Uterus (tissue), 4 donors: Measurements from ENCODE around the gene RNF141. TPM values are rescaled to one million over a fixed set of nuclear protein-coding genes. Genes with fewer than 3 reads are reported as not detected.

ENCODE experiments used
- DNase-seq, 2 donors: peaks; one replicate each; pipeline ENCODE4 v3.0.0-alpha.2; 2019 to 2020
- H3K27ac ChIP-seq, 2 donors: fragments of 200-600 bp; sonication (generic); 1 replicate in 1 of 2; 2 replicates in 1 of 2; pipeline ENCODE4 v1.5.1; 2016 to 2018
- H3K27me3 ChIP-seq, 2 donors: fragments of 200-600 bp; sonication (generic); one replicate each; pipeline ENCODE4 v1.5.1; 2018 to 2019; ENCODE audit warnings: control low read depth in 1 of 2
- H3K36me3 ChIP-seq, 2 donors: fragments of 200-600 bp; sonication (generic); one replicate each; pipeline ENCODE4 v1.5.1; 2019; ENCODE audit warnings: control low read depth in 1 of 2
- H3K4me1 ChIP-seq, 2 donors: fragments of 200-600 bp; sonication (generic); one replicate each; pipeline ENCODE4 v1.5.1; 2018 to 2019; ENCODE audit warnings: control low read depth in 1 of 2
- H3K4me3 ChIP-seq, 2 donors: fragments of 200-600 bp; sonication (generic); 1 replicate in 1 of 2; 2 replicates in 1 of 2; pipeline ENCODE4 v1.5.1; 2018 to 2019; ENCODE audit warnings: mild to moderate bottlenecking in 1 of 2
- H3K9me3 ChIP-seq, 2 donors: fragments of 200-600 bp; sonication (generic); one replicate each; pipeline ENCODE4 v1.5.1; 2019; ENCODE audit warnings: control low read depth in 1 of 2
- POLR2A ChIP-seq, 2 donors: fragments of 450-650 bp; IDR thresholded peaks; one replicate each; pipeline ENCODE4 v1.6.1; 2016; ENCODE audit warnings: antibody characterized with exemption in 2 of 2, mild to moderate bottlenecking in 1 of 2, moderate library complexity in 1 of 2
- intact Hi-C: fragments of 100-400 bp; cut with DNase I; formaldehyde crosslinking; loops from one replicate; pipeline ENCODE4 v1.15.1; 2023; ENCODE audit warnings: low total_unique reads
- total RNA-seq, 4 donors: library from RNA; depleted of rRNA in 3 of 4; stranded (reverse); fragments of >200 nt in 3 of 4; gene quantifications; one replicate each; pipeline versions ENCODE4 v1.1.0 to v1.2.4, GENCODE V29; 2014 to 2023
- TF ChIP-seq, protein P1 (sequence below), 4 experiments: fragments of 200-600 bp in 2 of 4; fragments of 450-650 bp in 2 of 4; sonication (generic) in 2 of 4; IDR thresholded peaks; one replicate each; pipeline ENCODE4 v1.5.1; 2016 to 2019; ENCODE audit warnings: antibody characterized with exemption in 4 of 4, mild to moderate bottlenecking in 2 of 4, moderate library complexity in 1 of 4
- donor health status: DM: yes; HTN: yes; CAD: no.

Gene RNF141
- total RNA-seq, 4 donors from 2014 or later = 19.7 to 49.7 (median 25.2) TPM

GRCh38 chr11:10551290-10551592 lies 10.3 kb upstream of the RNF141 start:
- no peak overlapping the region for H3K27ac ChIP-seq
- intact Hi-C loops = no loop called here

DNA sequence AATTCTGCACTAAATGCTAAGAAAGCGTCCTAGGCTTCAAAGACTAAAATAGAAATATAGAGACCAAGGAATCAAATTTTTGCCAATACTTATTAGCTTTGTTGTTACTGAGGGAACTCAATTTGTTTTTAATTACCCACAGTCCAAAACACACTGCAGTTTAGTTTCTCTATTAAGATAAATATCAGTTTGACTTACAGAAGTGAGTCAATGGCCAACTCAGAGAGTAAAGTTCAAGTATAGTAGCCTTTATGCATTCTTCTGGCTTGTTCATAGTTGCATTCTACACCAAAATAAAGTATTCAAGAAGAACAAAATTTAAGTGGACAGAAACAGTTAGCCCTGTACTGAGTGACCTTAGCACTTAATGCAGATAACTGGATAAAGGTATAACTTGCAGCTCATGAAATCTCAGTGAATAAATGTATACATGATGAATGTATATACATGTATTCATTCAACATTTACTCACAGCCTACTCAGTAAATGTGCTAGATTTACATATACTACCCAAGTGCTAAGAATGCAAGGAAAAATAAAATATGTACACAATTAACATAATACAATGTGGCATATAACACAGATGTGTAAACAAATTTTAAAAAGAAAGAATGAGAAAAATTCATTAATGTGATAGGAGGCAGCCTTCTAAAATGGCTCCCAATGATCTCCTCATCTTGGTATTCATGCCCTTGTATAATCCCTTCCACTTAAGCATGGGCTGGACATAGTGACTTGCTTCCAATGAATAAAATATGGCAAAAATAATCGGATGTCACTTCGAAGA lies 9.7 kb upstream of the RNF141 start:
- Histone ChIP-seq H3K27me3 (no peaks in the 10 kb centered on the region), H3K9me3 (no peaks in the 10 kb centered on the region), H3K36me3 (no peaks in the 10 kb centered on the region), H3K4me1 (no peaks in the 10 kb centered on the region), H3K4me3 (no peak overlapping the region), H3K27ac (no peak overlapping the region)
- intact Hi-C loops = no loop called here
- DNase-seq = no peak
- no peak for TF ChIP-seq POLR2A (IDR thresholded peaks at IDR 0.05)
- TF ChIP-seq, protein P1, sequence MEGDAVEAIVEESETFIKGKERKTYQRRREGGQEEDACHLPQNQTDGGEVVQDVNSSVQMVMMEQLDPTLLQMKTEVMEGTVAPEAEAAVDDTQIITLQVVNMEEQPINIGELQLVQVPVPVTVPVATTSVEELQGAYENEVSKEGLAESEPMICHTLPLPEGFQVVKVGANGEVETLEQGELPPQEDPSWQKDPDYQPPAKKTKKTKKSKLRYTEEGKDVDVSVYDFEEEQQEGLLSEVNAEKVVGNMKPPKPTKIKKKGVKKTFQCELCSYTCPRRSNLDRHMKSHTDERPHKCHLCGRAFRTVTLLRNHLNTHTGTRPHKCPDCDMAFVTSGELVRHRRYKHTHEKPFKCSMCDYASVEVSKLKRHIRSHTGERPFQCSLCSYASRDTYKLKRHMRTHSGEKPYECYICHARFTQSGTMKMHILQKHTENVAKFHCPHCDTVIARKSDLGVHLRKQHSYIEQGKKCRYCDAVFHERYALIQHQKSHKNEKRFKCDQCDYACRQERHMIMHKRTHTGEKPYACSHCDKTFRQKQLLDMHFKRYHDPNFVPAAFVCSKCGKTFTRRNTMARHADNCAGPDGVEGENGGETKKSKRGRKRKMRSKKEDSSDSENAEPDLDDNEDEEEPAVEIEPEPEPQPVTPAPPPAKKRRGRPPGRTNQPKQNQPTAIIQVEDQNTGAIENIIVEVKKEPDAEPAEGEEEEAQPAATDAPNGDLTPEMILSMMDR (IDR thresholded peaks at IDR 0.05) = no peak

More at GRCh38 chr11:10551290-10551592, 10.3 kb upstream of the RNF141 start:
- no peaks in the 10 kb centered on the region for H3K9me3 ChIP-seq
- H3K36me3 ChIP-seq = no peaks in the 10 kb centered on the region
- no peak for TF ChIP-seq POLR2A (IDR thresholded peaks at IDR 0.05)
- TF ChIP-seq, protein P1 (IDR thresholded peaks at IDR 0.05) = no peak
- no peak for DNase-seq
- H3K27me3 ChIP-seq = no peaks in the 10 kb centered on the region
- H3K4me1 ChIP-seq = no peaks in the 10 kb centered on the region
- no peak overlapping the region for H3K4me3 ChIP-seq

DNA sequence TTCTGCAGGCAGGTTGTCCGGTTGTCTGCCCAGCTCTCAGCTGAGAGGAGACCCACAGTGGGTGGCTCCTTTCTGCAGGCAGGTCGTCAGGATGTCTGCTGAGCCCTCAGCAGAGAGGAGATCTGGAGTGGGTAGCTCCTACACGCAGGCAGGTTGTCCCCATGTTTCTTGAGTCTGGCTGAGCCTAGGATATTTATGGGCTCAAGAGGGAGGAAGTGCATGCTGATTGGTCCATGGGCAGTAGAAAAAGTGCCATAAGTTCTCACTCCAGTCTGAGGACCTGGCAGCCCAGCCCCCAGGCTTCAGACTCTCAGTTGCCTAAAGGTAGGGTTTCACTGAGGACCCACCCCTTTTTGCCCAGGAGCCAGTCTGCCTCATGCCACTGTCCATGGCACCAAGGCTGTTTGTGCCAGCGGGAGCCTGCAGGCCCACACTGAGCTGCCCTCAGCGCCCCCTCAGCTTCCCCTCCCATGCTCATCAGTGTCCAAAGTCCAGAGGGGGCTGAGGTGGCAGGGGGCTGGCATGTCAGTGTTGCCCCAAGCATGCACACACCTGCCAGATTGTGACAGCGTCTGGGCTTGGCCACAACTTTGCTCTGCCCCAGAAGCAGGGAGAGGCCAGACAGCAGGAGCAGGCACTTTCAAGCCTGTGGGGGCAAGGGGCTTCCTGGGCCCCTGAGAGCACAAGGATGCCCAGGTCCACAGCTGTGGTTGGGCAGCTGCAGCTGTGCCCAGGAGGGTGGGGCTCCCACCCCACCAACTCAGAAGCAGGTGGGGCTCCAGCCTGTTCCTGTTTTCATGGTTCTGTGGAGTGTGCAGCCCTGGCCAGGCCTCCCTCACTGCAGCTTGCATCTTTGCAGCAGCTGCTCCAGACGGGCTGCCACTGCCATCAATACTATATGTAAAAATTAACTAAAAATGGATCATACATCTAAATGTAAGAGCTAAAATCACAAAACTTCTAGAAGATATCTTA lies 3.8 kb upstream of the RNF141 start:
- Histone ChIP-seq H3K36me3 (no peaks in the 10 kb centered on the region), H3K27me3 (no peaks in the 10 kb centered on the region), H3K9me3 (no peaks in the 10 kb centered on the region), H3K4me3 (no peak overlapping the region), H3K4me1 (no peaks in the 10 kb centered on the region), H3K27ac (no peak overlapping the region)
- DNase-seq = no peak
- intact Hi-C loops = no loop called here
- TF ChIP-seq POLR2A (IDR thresholded peaks at IDR 0.05) = no peak
- TF ChIP-seq, protein P1 (IDR thresholded peaks at IDR 0.05) = no peak

DNA sequence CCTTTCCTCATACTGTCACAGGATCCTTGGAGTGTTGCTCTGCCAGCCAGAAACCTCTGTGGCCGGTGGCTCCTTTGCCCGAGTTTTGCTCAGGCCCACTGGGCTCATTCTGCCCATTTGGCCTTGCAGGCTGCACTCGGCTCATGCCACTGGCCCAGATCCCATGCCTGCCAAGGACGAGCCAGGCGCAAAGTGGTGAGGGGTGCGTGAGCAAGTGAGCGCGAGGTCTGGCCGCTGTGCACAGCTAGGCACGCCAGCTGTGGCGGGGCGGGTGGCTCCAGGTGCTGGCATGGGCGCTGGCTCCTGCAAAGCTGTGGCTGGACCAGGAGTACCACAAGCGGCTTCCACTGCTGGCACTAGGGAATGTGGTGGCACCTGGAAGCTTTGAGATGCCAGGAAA lies 2.8 kb upstream of the RNF141 start:
- Histone ChIP-seq H3K4me1 (no peaks in the 10 kb centered on the region), H3K27me3 (no peaks in the 10 kb centered on the region), H3K36me3 (no peaks in the 10 kb centered on the region), H3K9me3 (no peaks in the 10 kb centered on the region), H3K27ac (no peak overlapping the region), H3K4me3 (no peak overlapping the region)
- TF ChIP-seq, protein P1 (IDR thresholded peaks at IDR 0.05) = no peak
- no peak for TF ChIP-seq POLR2A (IDR thresholded peaks at IDR 0.05)
- intact Hi-C loops = no loop called here
- no peak for DNase-seq

DNA sequence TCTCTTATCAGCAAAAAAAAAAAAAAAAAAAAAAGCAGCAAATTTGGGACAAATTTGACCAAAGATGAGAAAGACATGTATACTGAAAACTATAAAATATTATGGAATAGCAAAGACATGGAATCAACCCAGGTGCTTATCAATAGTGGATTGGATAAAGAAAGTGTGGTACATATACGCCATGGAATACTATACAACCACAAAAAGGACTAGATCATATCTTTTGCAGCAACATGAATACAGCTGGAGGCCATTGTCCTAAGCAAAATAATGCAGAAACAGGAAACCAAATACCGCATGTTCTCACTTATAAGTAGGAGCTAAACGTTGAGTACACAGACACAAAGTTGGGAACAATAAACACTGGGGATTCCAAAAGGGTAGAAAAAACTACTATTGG lies 1.8 kb upstream of the RNF141 start:
- Histone ChIP-seq H3K36me3 (no peaks in the 10 kb centered on the region), H3K27me3 (no peaks in the 10 kb centered on the region), H3K9me3 (no peaks in the 10 kb centered on the region), H3K4me3 (no peak overlapping the region), H3K4me1 (no peaks in the 10 kb centered on the region), H3K27ac (no peak overlapping the region)
- intact Hi-C loops = no loop called here
- no peak for TF ChIP-seq POLR2A (IDR thresholded peaks at IDR 0.05)
- TF ChIP-seq, protein P1 (IDR thresholded peaks at IDR 0.05) = no peak
- no peak for DNase-seq
